NOMO-1 (cell line): ENCODE results near the gene ACACB.

ENCODE experiments used
- DNase-seq, 2 experiments: peaks; one replicate each; lab custom pipeline; 2025; ENCODE audit not compliant: unreplicated experiment in 2 of 2; lab: John Stamatoyannopoulos, UW

Gene ACACB

DNA sequence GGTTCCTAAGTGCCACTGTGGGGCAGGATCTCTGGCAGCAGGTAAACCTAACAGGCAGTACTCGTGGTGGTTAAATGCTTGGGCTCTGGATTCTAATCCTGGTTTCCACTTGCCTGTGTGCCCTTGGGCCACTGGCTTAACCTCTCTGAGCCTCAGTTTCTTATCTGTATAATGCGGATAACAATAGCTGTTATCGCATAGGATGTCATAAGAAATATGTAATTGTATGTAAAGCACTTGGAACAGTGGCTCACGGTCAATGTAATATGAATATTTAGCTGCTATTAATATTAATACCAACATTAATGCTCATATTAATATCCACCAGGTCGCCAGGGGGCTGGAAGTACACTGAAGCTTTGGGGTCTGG is 175.9 kb downstream of the ACACB start:
- DNase-seq: no peak

DNA sequence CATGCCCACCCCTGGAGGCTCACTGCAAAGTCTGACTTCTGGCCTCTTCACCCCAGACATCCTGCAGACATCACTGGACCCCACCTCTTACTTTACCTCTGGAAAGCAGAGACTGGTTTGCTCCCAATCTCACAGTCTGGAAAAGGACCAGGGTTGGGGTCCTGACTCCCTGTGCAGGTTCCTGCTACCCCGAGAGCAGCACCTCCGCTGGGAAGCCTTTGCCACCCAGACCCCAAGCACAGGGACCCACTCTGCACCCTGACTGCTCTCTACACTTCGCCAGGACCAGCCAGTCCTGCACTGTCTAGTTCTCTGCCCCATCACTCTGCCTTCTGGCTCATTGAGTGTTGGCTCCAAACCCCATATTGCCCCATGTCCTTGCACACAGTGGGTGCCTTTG is 176.7 kb downstream of the ACACB start:
- no peak for DNase-seq

DNA sequence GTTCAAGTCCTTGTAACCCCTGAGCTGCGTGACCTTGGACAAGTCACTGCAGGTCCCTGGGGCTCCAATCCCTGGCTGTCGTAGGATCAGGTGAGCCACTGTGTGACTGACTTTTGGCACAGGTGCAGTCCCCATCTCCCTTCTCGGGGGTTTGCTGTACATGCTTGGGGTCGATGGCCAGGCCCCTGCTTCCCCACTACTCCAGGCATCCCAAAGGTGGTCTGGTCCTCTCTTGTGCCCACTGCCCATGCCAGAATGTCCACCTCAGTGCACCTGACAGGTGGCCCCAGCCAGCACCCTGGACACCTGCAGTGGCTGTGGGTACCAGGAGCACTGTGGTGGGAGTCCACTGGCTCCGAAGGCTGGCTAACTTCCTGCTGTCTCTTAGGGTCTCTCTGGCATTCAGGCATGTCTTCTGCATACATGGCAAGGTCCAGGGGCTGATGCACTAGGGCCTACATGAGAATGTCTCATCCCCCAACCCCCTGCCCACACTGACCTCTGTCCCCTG is 178.0 kb downstream of the ACACB start:
- DNase-seq: no peak

GRCh38 chr12:109295764-109296425 is 179.5 kb downstream of the ACACB start:
- DNase-seq: no peak

DNA sequence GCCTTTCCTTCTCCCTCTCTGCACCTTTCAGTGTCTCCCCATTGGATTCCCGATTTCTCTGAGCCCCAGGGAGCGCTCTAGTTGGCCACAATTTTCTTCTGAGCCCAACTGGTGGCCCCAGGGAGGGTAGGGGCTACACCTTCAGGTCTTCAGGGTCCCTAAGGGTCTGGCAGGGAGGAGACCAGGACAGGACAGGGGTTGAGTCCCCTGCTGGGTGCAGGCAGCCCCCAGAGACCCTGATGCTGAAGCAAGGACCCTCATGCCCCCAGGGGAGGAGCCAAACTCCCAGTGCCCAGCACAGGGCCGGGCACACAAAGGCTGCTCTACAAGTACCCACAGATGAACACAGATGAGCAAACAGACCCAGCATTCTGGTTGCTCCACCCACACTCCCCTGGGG is 180.0 kb downstream of the ACACB start:
- no peak for DNase-seq

GRCh38 chr12:109299849-109300248 is 183.5 kb downstream of the ACACB start:
- no peak for DNase-seq

DNA sequence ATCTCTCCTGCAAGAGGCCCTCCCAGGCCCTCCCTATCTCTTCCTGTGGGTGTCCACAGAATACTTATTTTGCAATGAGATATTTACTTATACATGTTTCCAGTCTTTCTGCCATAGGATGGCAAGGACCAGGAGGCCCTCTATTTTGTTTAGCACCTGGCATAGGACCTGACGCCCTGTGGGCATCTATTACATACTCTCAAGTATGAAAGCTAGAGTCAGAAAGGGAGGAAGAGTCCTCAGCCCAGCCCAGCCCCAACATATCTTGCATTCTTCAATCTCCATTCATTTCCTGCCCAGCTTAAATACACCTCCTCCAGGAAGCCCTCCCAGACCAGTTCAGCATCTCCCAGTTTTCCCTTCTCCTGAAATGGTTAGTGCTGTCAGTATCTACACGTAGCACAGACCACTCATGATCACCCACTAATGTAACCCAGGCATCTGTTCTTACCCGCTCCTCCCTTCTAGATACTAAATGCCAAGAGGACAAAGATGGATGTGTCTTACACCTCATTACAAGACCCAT is 185.3 kb downstream of the ACACB start:
- DNase-seq: no peak

DNA sequence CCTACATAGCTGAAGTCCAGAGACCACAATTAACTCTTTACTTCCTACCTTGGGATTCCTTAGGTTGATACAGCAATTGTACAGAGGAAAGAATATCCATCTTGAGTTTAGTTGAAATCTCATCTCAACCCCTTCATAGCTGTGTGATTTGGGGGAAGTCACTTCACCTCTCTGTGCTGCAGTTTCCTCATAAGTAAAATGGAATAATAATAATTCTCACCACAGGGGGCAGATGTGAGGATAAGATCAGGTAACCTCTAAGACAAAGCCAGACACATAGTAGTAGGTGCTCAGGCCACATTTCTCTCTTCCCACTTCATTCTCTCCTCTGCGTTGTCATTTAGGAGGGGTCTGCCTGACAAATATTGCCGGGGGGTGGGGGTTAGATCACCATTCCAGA is 186.0 kb downstream of the ACACB start:
- no peak for DNase-seq

DNA sequence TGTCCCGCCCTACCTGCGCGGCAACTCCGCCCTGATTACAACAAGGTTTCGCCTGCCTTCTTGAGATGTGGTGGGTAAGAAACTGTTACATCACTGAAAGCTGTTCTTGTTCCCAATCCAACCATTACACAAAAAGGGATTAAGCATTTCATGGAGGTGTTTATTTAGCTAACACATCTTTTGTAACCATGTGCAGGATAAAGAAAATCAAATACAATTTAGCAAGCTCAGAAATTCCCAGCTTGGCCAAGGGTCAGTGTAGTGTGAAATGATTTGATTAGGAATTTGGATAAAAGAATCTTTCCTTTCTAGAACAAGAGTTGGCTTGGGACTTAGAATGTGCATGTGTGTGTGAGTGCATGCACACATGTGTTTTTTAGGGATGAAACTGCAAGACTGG is 186.4 kb downstream of the ACACB start:
- DNase-seq: no peak

DNA sequence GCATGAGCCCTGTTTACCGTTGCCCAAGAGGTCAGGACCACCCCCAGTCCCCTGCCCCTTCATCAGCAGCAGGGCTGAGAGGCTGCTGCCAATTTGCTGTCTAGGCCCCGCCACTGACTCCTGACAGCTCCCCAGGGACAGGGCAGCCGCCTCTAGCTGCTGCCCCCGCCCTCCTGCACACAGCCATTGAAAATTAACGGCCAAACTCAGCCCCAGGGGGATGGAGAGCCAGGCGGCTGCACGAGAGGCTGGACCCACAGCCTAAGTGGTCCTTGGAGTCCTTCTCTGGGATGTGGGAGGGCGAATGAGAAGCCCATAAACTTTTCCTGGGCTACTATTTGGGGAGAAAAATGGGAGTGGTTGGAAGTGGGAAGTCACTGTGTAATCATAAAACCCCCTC is 188.1 kb downstream of the ACACB start:
- DNase-seq: no peak

GRCh38 chr12:109305547-109305946 is 189.2 kb downstream of the ACACB start:
- no peak for DNase-seq

- DNase-seq: no peak
These were observed 190.7 kb downstream of the ACACB start for GRCh38 chr12:109307051-109307450.

GRCh38 chr12:109308534-109309380 is 192.4 kb downstream of the ACACB start, which contains the start of gene FOXN4:
Gene FOXN4 (minus strand): TSS chr12:109309284. CDS start chr12:109308321, 963 bp downstream.
- DNase-seq: no peak

GRCh38 chr12:109309381-109310246 is 193.2 kb downstream of the ACACB start:
- no peak for DNase-seq

DNA sequence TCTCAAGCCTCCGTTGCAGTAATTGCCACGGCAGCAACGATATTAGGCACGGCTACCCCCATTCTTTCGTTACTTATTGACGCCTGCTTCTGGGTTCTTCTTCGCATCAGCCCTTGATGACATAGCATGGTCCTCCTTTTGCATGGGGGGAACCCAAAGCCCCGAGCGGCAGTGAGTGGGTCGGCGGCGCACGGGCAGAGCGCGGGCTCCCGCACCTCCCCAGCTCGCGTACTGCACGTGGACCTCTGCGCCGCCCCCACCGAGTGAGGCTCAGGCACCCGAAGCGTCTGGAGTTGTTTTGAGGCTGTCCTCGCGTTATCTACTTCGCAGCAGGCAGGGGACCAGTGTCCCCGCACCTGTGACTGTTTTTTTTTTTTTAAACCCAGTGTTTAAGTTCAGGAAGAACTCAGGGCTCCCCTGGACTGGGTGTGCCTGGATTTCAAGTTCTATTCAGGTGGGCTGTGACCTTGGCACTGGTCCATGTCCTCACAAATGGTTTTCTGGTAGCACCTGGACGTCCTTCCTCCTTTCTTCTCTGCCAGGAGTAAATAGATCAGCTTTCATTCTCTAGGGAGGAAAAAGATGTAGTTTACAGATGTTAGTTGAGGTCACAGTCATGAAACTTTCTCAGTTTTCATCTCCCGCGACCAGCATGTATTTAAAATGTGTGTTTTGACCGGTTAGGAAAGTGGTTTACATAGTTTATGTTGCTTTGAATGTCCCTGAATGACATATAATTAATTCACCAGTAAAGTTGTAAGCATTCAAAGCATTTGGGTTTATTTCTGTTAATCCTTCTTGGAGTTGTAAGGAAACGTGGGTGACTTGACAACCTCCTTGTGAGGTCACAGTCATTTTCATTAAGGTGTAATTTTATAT is 194.1 kb downstream of the ACACB start:
- no peak for DNase-seq
